Astrocyte (in vitro differentiated cells and primary cell): ENCODE measurements around the gene TARM1. TPM values are rescaled to one million over a fixed set of nuclear protein-coding genes. Genes with fewer than 3 reads are reported as not detected.

ENCODE experiments used
- DNase-seq: peaks from one replicate; pipeline ENCODE4 v3.0.0-alpha.2; 2010; ENCODE audit warnings: low read depth
- FAIRE-seq: peaks from 2 replicates; lab custom pipeline; 2011; peaks lifted over from hg19 to GRCh38; lab: Jason Lieb, UNC
- H2AFZ ChIP-seq: 2 replicates; pipeline ENCODE4 v1.6.0; 2012; ENCODE audit warnings: low read depth, low read length, inconsistent platforms
- H3K27ac ChIP-seq: 2 replicates; pipeline ENCODE4 v1.5.1; 2011; ENCODE audit warnings: low read depth, low read length, inconsistent platforms
- H3K27me3 ChIP-seq: 2 replicates; pipeline ENCODE4 v1.6.0; 2011; ENCODE audit warnings: low read length, inconsistent platforms; ENCODE audit not compliant: insufficient read depth
- H3K36me3 ChIP-seq: 2 replicates; pipeline ENCODE4 v1.5.1; 2011; ENCODE audit warnings: low read length, inconsistent platforms; ENCODE audit not compliant: insufficient read depth
- H3K4me1 ChIP-seq: 2 replicates; pipeline ENCODE4 v1.5.1; 2011; ENCODE audit warnings: low read length, inconsistent platforms; ENCODE audit not compliant: insufficient read depth
- H3K4me2 ChIP-seq: 2 replicates; pipeline ENCODE4 v1.6.0; 2012; ENCODE audit warnings: low read length, inconsistent platforms
- H3K4me3 ChIP-seq: 2 replicates; pipeline ENCODE4 v1.5.1; 2011; ENCODE audit warnings: low read depth, mild to moderate bottlenecking, low read length, inconsistent platforms; ENCODE audit not compliant: insufficient read depth
- H3K79me2 ChIP-seq: 2 replicates; pipeline ENCODE4 v1.6.0; 2012; ENCODE audit warnings: mild to moderate bottlenecking, low read length, inconsistent platforms; ENCODE audit not compliant: insufficient read depth
- H3K9ac ChIP-seq: 2 replicates; pipeline ENCODE4 v1.6.0; 2012; ENCODE audit warnings: mild to moderate bottlenecking, low read length, inconsistent platforms
- H3K9me3 ChIP-seq: 2 replicates; pipeline ENCODE4 v1.5.1; 2012; ENCODE audit warnings: low read depth, mild to moderate bottlenecking, low read length, inconsistent platforms; ENCODE audit not compliant: insufficient read depth
- H4K20me1 ChIP-seq: 2 replicates; pipeline ENCODE4 v1.6.0; 2012; ENCODE audit warnings: low read length, inconsistent platforms; ENCODE audit not compliant: insufficient read depth
- H3K27ac Mint-ChIP-seq: one replicate; pipeline ENCODE4 v1.8.0; 2021; ENCODE audit warnings: mild to moderate bottlenecking, mixed read lengths; ENCODE audit not compliant: unreplicated experiment
- H3K27me3 Mint-ChIP-seq: one replicate; pipeline ENCODE4 v1.8.0; 2021; ENCODE audit warnings: low read depth, mixed read lengths; ENCODE audit not compliant: unreplicated experiment
- H3K36me3 Mint-ChIP-seq: one replicate; pipeline ENCODE4 v1.8.0; 2021; ENCODE audit warnings: low read depth, mixed read lengths; ENCODE audit not compliant: unreplicated experiment
- H3K4me1 Mint-ChIP-seq: one replicate; pipeline ENCODE4 v1.8.0; 2021; ENCODE audit warnings: low read depth, mixed read lengths; ENCODE audit not compliant: unreplicated experiment
- H3K4me3 Mint-ChIP-seq: one replicate; pipeline ENCODE4 v1.8.0; 2021; ENCODE audit warnings: mild to moderate bottlenecking, moderate library complexity, mixed read lengths; ENCODE audit not compliant: unreplicated experiment
- H3K9me3 Mint-ChIP-seq: one replicate; pipeline ENCODE4 v1.8.0; 2021; ENCODE audit warnings: mild to moderate bottlenecking, mixed read lengths; ENCODE audit not compliant: unreplicated experiment
- CTCF ChIP-seq: IDR thresholded peaks from 2 replicates; pipeline ENCODE4 v1.5.1; 2011; ENCODE audit warnings: low read depth, mild to moderate bottlenecking, inconsistent platforms, low read length, moderate library complexity; ENCODE audit not compliant: insufficient read depth
- EZH2 ChIP-seq: IDR thresholded peaks from 2 replicates; pipeline ENCODE4 v1.6.1; 2012; ENCODE audit warnings: mild to moderate bottlenecking, low read length, inconsistent platforms; ENCODE audit not compliant: insufficient read depth
- total RNA-seq: library from RNA; stranded (reverse); gene quantifications from 2 replicates; pipeline ENCODE4 v1.2.1, GENCODE V29; 2021

The TARM1 gene
- total RNA-seq, 1 donor from 2014 or later: not detected

GRCh38 chr19:54077334-54077733 lies 3.8 kb downstream of the TARM1 start:
- H3K4me1 ChIP-seq: no peaks in the 10 kb centered on the region
- no peak for FAIRE-seq
- no peak overlapping the region for H3K4me2 ChIP-seq
- H4K20me1 ChIP-seq: no peaks in the 10 kb centered on the region
- no peak overlapping the region for H3K9ac ChIP-seq
- TF ChIP-seq EZH2: no peak
- no peak for TF ChIP-seq CTCF
- H3K79me2 ChIP-seq: no peaks in the 10 kb centered on the region
- no peak overlapping the region for H3K4me3 Mint-ChIP-seq
- H3K27ac ChIP-seq: no peak overlapping the region
- peaks cover 6% of the 10 kb centered on the region for H3K9me3 ChIP-seq
- H3K9me3 Mint-ChIP-seq: peaks cover 4% of the 10 kb centered on the region
- no peak overlapping the region for H3K4me3 ChIP-seq
- no peaks in the 10 kb centered on the region for H3K4me1 Mint-ChIP-seq
- H3K27me3 Mint-ChIP-seq: peaks cover 8% of the 10 kb centered on the region
- no peaks in the 10 kb centered on the region for H3K27me3 ChIP-seq
- no peaks in the 10 kb centered on the region for H3K36me3 ChIP-seq
- no peak for DNase-seq
- no peak overlapping the region for H2AFZ ChIP-seq
- no peak overlapping the region for H3K27ac Mint-ChIP-seq
- H3K36me3 Mint-ChIP-seq: peaks cover 1% of the 10 kb centered on the region

- H3K9me3 Mint-ChIP-seq: no peaks in the 10 kb centered on the region
- no peak overlapping the region for H3K27ac Mint-ChIP-seq
- FAIRE-seq (no peak), DNase-seq (no peak)
- peaks cover 12% of the 10 kb centered on the region for H3K27me3 Mint-ChIP-seq
- Histone ChIP-seq H3K4me1 (no peaks in the 10 kb centered on the region), H3K9me3 (no peaks in the 10 kb centered on the region), H3K36me3 (no peaks in the 10 kb centered on the region), H2AFZ (no peak overlapping the region), H3K27ac (no peak overlapping the region), H3K4me2 (no peak overlapping the region), H3K79me2 (no peaks in the 10 kb centered on the region), H4K20me1 (no peaks in the 10 kb centered on the region), H3K27me3 (no peaks in the 10 kb centered on the region), H3K9ac (no peak overlapping the region), H3K4me3 (no peak overlapping the region)
- no peak overlapping the region for H3K4me3 Mint-ChIP-seq
- peaks cover 1% of the 10 kb centered on the region for H3K36me3 Mint-ChIP-seq
- no peaks in the 10 kb centered on the region for H3K4me1 Mint-ChIP-seq
- no peak for TF ChIP-seq CTCF
- no peak for TF ChIP-seq EZH2
These were observed 6.3 kb downstream of the TARM1 start for GRCh38 chr19:54074851-54075250.

GRCh38 chr19:54073829-54074228 lies 7.3 kb downstream of the TARM1 start:
- Histone ChIP-seq H3K4me2 (no peak overlapping the region), H3K36me3 (no peaks in the 10 kb centered on the region), H3K4me3 (no peak overlapping the region), H3K9me3 (no peaks in the 10 kb centered on the region), H2AFZ (no peak overlapping the region), H3K27me3 (no peaks in the 10 kb centered on the region), H3K9ac (no peak overlapping the region), H3K79me2 (no peaks in the 10 kb centered on the region), H4K20me1 (no peaks in the 10 kb centered on the region), H3K4me1 (no peaks in the 10 kb centered on the region), H3K27ac (no peak overlapping the region)
- Mint-ChIP-seq H3K36me3 (peaks cover 1% of the 10 kb centered on the region), H3K9me3 (peaks cover 7% of the 10 kb centered on the region), H3K27ac (no peak overlapping the region), H3K27me3 (peaks cover 14% of the 10 kb centered on the region), H3K4me1 (no peaks in the 10 kb centered on the region), H3K4me3 (no peak overlapping the region)
- DNase-seq: no peak
- TF ChIP-seq EZH2 (no peak), CTCF (no peak)
- FAIRE-seq: no peak
